ENCODE measurements around the gene CNIH4. TPM values are rescaled to one million over a fixed set of nuclear protein-coding genes. Genes with fewer than 3 reads are reported as not detected.

The CNIH4 gene
- total and polyA plus RNA-seq, 11 donors, result 15.7 to 84.6 (median 33.7) TPM

- no peaks in the 10 kb centered on the region for H3K27me3 ChIP-seq
- no peak overlapping the region for H3K4me3 ChIP-seq
- no peak for DNase-seq
- 85 to 97% (median 89%) methylated on average over 4 of the region's 4 CpGs for WGBS, 4 donors
- intact Hi-C loops (cut with DNase I), result loop anchor here in 2 of 10 donors (5.0 to 10.0 kb wide), 2 partner anchors 35 to 88 kb away; no protein-coding TSS in a partner anchor
- H3K4me1 ChIP-seq, result peaks cover 0 to 2% (median 0%) of the 10 kb centered on the region in 12 donors
- H3K9me3 ChIP-seq, result no peaks in the 10 kb centered on the region
- no peak for ATAC-seq
- H3K27ac ChIP-seq, result no peak overlapping the region
- TF ChIP-seq POLR2A (IDR thresholded peaks at IDR 0.05), result no peak
- no peak for TF ChIP-seq CTCF (IDR thresholded peaks at IDR 0.05)
- peaks cover 4 to 100% (median 99%) of the 10 kb centered on the region in 9 donors for H3K36me3 ChIP-seq
Observed at GRCh38 chr1:224392411-224393249, 36.0 kb downstream of the CNIH4 start.

DNA sequence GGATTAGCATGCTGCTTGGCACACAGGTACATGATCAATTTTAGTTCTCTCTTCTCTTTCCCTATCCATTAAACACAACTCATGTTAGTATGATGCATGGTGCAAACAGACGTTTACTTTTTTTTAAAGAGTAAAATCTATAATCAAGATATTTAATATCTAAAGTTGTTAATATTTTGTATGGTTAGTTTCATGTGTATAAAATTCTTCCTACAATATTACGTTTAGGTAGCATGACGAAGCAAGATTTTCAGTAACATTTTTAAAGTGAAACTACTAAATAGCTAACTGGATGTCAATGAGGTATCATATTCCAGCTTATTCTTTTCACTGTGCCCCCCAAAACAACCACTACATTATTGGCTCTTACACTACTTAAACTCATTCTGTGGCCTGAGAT, 36.6 kb downstream of the CNIH4 start:
- TF ChIP-seq POLR2A (IDR thresholded peaks at IDR 0.05) (no peak), CTCF (IDR thresholded peaks at IDR 0.05) (no peak)
- no peak for ATAC-seq
- DNase-seq, result no peak
- Histone ChIP-seq H3K27me3 (no peaks in the 10 kb centered on the region), H3K36me3 (peaks cover 4 to 100% (median 99%) of the 10 kb centered on the region in 9 donors), H3K9me3 (no peaks in the 10 kb centered on the region), H3K27ac (no peak overlapping the region), H3K4me1 (no peaks in the 10 kb centered on the region), H3K4me3 (no peak overlapping the region)
- 85 to 86% (median 85%) methylated on average over 3 of the region's 3 CpGs for WGBS, 4 donors
- intact Hi-C loops (cut with DNase I), result loop anchor here in 2 of 10 donors (5.0 to 10.0 kb wide), 2 partner anchors 34 to 88 kb away; no protein-coding TSS in a partner anchor

DNA sequence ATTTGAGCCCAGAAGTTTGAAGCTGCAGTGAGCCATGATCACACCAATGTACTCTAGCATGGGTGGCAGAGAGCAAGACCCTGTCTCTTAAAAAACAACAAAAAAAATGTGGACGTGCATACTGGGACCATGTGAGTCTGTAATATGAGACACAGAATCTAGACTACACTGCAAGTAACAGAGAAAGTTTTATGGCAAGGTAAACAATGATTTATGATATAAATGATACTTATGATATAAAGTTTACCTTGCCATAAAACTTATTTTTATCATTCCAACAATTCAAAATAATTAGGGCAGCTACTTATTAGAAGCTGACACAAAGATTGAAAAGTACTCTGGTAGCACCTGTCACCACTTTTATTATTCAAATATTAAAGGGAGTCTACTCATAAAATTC, 43.2 kb downstream of the CNIH4 start:
- ATAC-seq (no peak), DNase-seq (no peak)
- Histone ChIP-seq H3K27ac (no peak overlapping the region), H3K36me3 (peaks cover 4 to 100% (median 100%) of the 10 kb centered on the region in 9 donors), H3K4me1 (no peaks in the 10 kb centered on the region), H3K27me3 (no peaks in the 10 kb centered on the region), H3K4me3 (no peak overlapping the region), H3K9me3 (no peaks in the 10 kb centered on the region)
- TF ChIP-seq POLR2A (IDR thresholded peaks at IDR 0.05) (no peak), CTCF (IDR thresholded peaks at IDR 0.05) (no peak)
- intact Hi-C loops (cut with DNase I), result loop anchor here in 1 of 10 donors (10.0 kb wide), 1 partner anchor 95 kb away; no protein-coding TSS in a partner anchor
- WGBS, 4 donors, result 68 to 85% (median 83%) methylated on average over 1 of the region's 1 CpG

GRCh38 chr1:224402472-224403036, 45.9 kb downstream of the CNIH4 start:
- no peaks in the 10 kb centered on the region for H3K27me3 ChIP-seq
- WGBS, 4 donors, result 80 to 88% (median 84%) methylated on average over 1 of the region's 1 CpG
- no peak overlapping the region for H3K4me3 ChIP-seq
- peaks cover under 1 to 100% (median 98%) of the 10 kb centered on the region in 9 donors for H3K36me3 ChIP-seq
- intact Hi-C loops (cut with DNase I), result no loop called here
- no peaks in the 10 kb centered on the region for H3K4me1 ChIP-seq
- no peak for ATAC-seq
- no peak for DNase-seq
- no peak for TF ChIP-seq POLR2A (IDR thresholded peaks at IDR 0.05)
- TF ChIP-seq CTCF (IDR thresholded peaks at IDR 0.05), result no peak
- H3K27ac ChIP-seq, result no peak overlapping the region
- no peaks in the 10 kb centered on the region for H3K9me3 ChIP-seq
